Measurements from ENCODE around the gene GPATCH8. TPM values are rescaled to one million over a fixed set of nuclear protein-coding genes. Genes with fewer than 3 reads are reported as not detected.

Gene GPATCH8
- total RNA-seq, 4 donors from 2014 or later, result 55.1 to 71.2 (median 59.8) TPM

DNA sequence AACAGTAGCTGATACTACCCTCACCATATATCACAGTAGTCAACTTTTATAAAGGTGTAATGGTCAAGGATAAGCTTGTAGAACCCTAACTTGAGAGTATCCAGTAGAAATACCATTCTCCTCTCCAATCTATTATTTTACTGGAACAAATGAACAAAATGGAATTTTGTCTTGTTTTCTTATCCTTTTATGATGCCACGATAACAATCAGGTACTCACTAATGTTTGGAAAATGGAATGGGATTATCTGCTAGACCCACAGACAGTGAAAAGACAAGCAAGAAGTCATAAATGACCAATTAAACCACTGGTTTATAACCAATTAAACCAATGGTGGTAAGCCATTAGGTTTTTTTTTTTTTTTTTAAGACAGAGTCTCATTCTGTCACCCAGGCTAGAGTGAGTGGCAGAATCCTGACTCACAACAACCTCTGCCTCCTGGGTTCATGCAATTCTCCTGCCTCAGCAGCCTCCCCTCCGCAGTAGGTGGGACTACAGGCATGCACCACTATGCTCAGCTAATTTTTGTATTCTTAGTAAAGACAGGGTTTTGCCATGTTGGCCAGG lies 10.4 kb downstream of the GPATCH8 start:
- Histone ChIP-seq H3K27ac (no peak overlapping the region), H3K4me1 (peaks cover 0 to 60% (median 6%) of the 10 kb centered on the region in 4 donors), H3K4me3 (no peak overlapping the region), H3K27me3 (no peaks in the 10 kb centered on the region), H3K36me3 (peaks cover 0 to 4% (median 0%) of the 10 kb centered on the region in 3 donors), H3K9me3 (no peaks in the 10 kb centered on the region)
- no peak for DNase-seq (ENCODE audit: low spot score in 2 of 2)
- WGBS, 2 donors, result 81 to 90% methylated on average over 2 of the region's 2 CpGs
- TF ChIP-seq, protein P1, sequence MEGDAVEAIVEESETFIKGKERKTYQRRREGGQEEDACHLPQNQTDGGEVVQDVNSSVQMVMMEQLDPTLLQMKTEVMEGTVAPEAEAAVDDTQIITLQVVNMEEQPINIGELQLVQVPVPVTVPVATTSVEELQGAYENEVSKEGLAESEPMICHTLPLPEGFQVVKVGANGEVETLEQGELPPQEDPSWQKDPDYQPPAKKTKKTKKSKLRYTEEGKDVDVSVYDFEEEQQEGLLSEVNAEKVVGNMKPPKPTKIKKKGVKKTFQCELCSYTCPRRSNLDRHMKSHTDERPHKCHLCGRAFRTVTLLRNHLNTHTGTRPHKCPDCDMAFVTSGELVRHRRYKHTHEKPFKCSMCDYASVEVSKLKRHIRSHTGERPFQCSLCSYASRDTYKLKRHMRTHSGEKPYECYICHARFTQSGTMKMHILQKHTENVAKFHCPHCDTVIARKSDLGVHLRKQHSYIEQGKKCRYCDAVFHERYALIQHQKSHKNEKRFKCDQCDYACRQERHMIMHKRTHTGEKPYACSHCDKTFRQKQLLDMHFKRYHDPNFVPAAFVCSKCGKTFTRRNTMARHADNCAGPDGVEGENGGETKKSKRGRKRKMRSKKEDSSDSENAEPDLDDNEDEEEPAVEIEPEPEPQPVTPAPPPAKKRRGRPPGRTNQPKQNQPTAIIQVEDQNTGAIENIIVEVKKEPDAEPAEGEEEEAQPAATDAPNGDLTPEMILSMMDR (IDR thresholded peaks at IDR 0.05), result no peak
- TF ChIP-seq POLR2A (IDR thresholded peaks at IDR 0.05) (no peak), EP300 (IDR thresholded peaks at IDR 0.05) (no peak)

DNA sequence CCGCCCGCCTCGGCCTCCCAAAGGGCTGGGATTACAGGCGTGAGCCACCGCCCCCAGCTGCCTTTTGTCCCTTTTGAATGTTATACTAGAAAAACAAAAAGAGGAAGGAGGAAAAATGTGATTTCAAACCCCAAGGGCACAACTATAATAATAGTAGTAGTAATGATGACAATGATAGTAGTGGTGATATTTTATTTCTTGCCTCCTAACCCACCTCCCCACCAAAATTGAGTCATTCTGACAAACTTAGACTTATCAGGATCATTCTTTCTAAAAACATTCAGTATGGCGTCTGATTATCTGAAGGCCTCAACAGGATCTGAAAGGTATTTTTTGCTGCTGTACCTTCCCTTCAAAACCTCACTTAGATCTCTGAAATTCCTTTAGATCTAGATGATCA lies 13.6 kb downstream of the GPATCH8 start:
- 90 to 92% methylated on average over 6 of the region's 6 CpGs for WGBS, 2 donors
- no peaks in the 10 kb centered on the region for H3K9me3 ChIP-seq
- H3K27ac ChIP-seq, result no peak overlapping the region
- H3K36me3 ChIP-seq, result peaks cover 0 to 4% (median 0%) of the 10 kb centered on the region in 3 donors
- no peak overlapping the region for H3K4me3 ChIP-seq
- H3K27me3 ChIP-seq, result no peaks in the 10 kb centered on the region
- H3K4me1 ChIP-seq, result peaks cover 0 to 50% (median 4%) of the 10 kb centered on the region in 4 donors
- DNase-seq (ENCODE audit: low spot score in 2 of 2), result no peak
- TF ChIP-seq POLR2A (IDR thresholded peaks at IDR 0.05) (no peak), EP300 (IDR thresholded peaks at IDR 0.05) (no peak)
- TF ChIP-seq, protein P1 (IDR thresholded peaks at IDR 0.05), result no peak

DNA sequence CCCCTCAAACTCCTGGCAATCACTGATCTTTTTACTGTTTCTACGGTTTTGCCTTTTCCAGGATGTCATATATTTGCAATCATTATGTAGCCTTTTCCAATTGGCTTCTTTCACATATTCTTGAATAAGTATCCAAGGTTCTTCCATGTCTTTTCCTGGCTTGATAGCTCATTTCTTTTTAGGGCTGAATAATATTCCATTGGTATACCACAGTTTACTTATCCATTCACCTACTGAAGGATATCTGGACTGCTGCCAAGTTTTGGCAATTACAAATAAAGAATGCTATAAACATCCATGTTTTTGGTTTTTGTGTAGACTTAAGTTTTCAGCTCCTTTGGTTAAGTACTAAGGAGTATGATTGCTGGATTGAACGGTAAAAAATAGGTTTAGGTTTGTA lies 16.0 kb downstream of the GPATCH8 start:
- no peak overlapping the region for H3K27ac ChIP-seq
- WGBS, 2 donors, result 91 to 94% methylated on average over 2 of the region's 2 CpGs
- no peak overlapping the region for H3K4me3 ChIP-seq
- no peak for TF ChIP-seq POLR2A (IDR thresholded peaks at IDR 0.05)
- TF ChIP-seq, protein P1 (IDR thresholded peaks at IDR 0.05), result no peak
- no peak for TF ChIP-seq EP300 (IDR thresholded peaks at IDR 0.05)
- H3K36me3 ChIP-seq, result peaks cover 0 to 4% (median 0%) of the 10 kb centered on the region in 3 donors
- DNase-seq (ENCODE audit: low spot score in 2 of 2), result no peak
- H3K9me3 ChIP-seq, result no peaks in the 10 kb centered on the region
- H3K27me3 ChIP-seq, result no peaks in the 10 kb centered on the region
- peaks cover 0 to 32% (median 0%) of the 10 kb centered on the region in 4 donors for H3K4me1 ChIP-seq

DNA sequence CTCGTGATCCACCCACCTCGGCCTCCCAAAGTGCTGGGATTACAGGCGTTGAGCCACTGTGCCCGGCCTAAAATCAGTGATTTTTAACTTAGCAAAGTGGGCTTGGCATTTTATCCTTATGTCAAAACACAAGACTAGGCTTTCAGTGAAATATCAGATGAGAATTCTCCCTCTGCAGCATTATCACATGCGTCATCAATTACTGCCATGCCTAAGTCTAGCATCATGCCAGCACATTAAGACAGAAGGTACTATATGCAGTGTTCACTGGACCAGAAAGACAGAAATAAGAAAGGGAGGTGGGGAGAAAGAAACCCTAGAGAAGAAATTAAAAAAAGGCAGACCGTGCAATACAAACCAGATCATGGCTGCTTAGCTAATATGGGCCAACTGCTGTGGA lies 29.8 kb downstream of the GPATCH8 start:
- H3K36me3 ChIP-seq, result peaks cover 0 to 14% (median 0%) of the 10 kb centered on the region in 3 donors
- no peaks in the 10 kb centered on the region for H3K9me3 ChIP-seq
- no peaks in the 10 kb centered on the region for H3K27me3 ChIP-seq
- H3K4me1 ChIP-seq, result peaks cover 0 to 22% (median 0%) of the 10 kb centered on the region in 4 donors
- H3K4me3 ChIP-seq, result no peak overlapping the region
- DNase-seq (ENCODE audit: low spot score in 2 of 2), result no peak
- no peak overlapping the region for H3K27ac ChIP-seq
- WGBS, 2 donors, result 91 to 95% methylated on average over 6 of the region's 6 CpGs
- TF ChIP-seq EP300 (IDR thresholded peaks at IDR 0.05), result no peak
- TF ChIP-seq, protein P1 (IDR thresholded peaks at IDR 0.05), result no peak
- TF ChIP-seq POLR2A (IDR thresholded peaks at IDR 0.05), result no peak

DNA sequence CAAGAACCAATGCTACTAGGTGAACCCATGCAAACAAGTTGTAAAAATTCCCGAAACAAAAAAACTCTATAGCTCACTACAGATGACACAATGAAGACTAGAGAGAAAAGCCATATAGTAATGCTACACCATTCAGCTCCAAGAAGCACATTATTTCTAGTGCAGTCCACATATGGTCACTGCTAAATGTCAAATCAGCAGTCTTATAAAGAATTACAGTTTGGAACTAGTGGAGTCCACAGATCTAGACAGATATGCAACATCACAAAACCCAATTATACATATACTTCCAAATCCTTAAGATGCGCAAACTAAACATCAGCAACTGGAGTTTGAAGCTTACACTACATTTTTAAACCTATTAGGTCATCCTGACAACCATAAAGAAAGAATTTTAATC lies 33.5 kb downstream of the GPATCH8 start:
- WGBS, 2 donors, result 93 to 100% methylated on average over 2 of the region's 2 CpGs
- H3K27ac ChIP-seq, result no peak overlapping the region
- peaks cover 0 to 37% (median 8%) of the 10 kb centered on the region in 4 donors for H3K4me1 ChIP-seq
- TF ChIP-seq POLR2A (IDR thresholded peaks at IDR 0.05) (no peak), EP300 (IDR thresholded peaks at IDR 0.05) (no peak)
- TF ChIP-seq, protein P1 (IDR thresholded peaks at IDR 0.05), result no peak
- peaks cover 0 to 19% (median 0%) of the 10 kb centered on the region in 3 donors for H3K36me3 ChIP-seq
- no peaks in the 10 kb centered on the region for H3K9me3 ChIP-seq
- H3K4me3 ChIP-seq, result no peak overlapping the region
- no peak for DNase-seq (ENCODE audit: low spot score in 2 of 2)
- no peaks in the 10 kb centered on the region for H3K27me3 ChIP-seq
